Liver (tissue), 9 donors: ENCODE data around the gene CERKL. TPM values are rescaled to one million over a fixed set of nuclear protein-coding genes. Genes with fewer than 3 reads are reported as not detected.

Source experiments
- DNase-seq: peaks from one replicate; pipeline ENCODE4 v3.0.0-alpha.2; 2017; ENCODE audit warnings: low spot score
- H3K27ac ChIP-seq, 2 donors: one replicate each; pipeline ENCODE4 v1.7.0; 2013; ENCODE audit warnings: inconsistent platforms in 2 of 2, low read length in 2 of 2, control low read depth in 1 of 2, low read depth in 1 of 2, mild to moderate bottlenecking in 1 of 2
- H3K27me3 ChIP-seq, 4 donors: one replicate each; pipeline versions ENCODE4 v1.6.1 to v1.7.0; 2013; ENCODE audit warnings: low read length in 3 of 4, inconsistent platforms in 1 of 4, mild to moderate bottlenecking in 1 of 4, moderate library complexity in 1 of 4; ENCODE audit not compliant: control insufficient read depth in 4 of 4, insufficient read depth in 4 of 4
- H3K36me3 ChIP-seq, 4 donors: one replicate each; pipeline versions ENCODE4 v1.6.1 to v1.7.0; 2013; ENCODE audit warnings: low read length in 3 of 4, mild to moderate bottlenecking in 3 of 4, low read depth in 1 of 4, moderate library complexity in 1 of 4; ENCODE audit not compliant: control insufficient read depth in 4 of 4, insufficient read depth in 3 of 4
- H3K4me1 ChIP-seq, 4 donors: one replicate each; pipeline versions ENCODE4 v1.6.1 to v1.7.0; 2013; ENCODE audit warnings: low read length in 3 of 4, mild to moderate bottlenecking in 3 of 4, moderate library complexity in 1 of 4; ENCODE audit not compliant: control insufficient read depth in 4 of 4, insufficient read depth in 4 of 4
- H3K4me3 ChIP-seq, 3 donors: one replicate each; pipeline versions ENCODE4 v1.6.1 to v1.7.0; 2013; ENCODE audit warnings: low read length in 3 of 3, control low read depth in 1 of 3, low read depth in 1 of 3, mild to moderate bottlenecking in 1 of 3
- H3K9ac ChIP-seq, 2 donors: one replicate each; pipeline ENCODE4 v1.7.0; 2013; ENCODE audit warnings: low read length in 2 of 2, mild to moderate bottlenecking in 2 of 2, moderate library complexity in 2 of 2, control low read depth in 1 of 2, low read depth in 1 of 2
- H3K9me3 ChIP-seq, 4 donors: one replicate each; pipeline versions ENCODE4 v1.6.1 to v1.7.0; 2013; ENCODE audit warnings: low read length in 3 of 4; ENCODE audit not compliant: control insufficient read depth in 4 of 4
- ATF3 ChIP-seq: IDR thresholded peaks from 2 replicates; pipeline ENCODE4 v1.6.1; 2016; ENCODE audit warnings: antibody characterized with exemption
- FOXA1 ChIP-seq: IDR thresholded peaks from 2 replicates; pipeline ENCODE4 v1.6.1; 2016; ENCODE audit warnings: antibody characterized with exemption
- FOXA2 ChIP-seq: IDR thresholded peaks from 2 replicates; pipeline ENCODE4 v1.6.1; 2016; ENCODE audit warnings: antibody characterized with exemption
- GABPA ChIP-seq, 2 donors: IDR thresholded peaks in 1 of 2; conservative IDR thresholded peaks in 1 of 2; 2 replicates each; pipeline ENCODE4 v1.6.1; 2016; ENCODE audit warnings: antibody characterized with exemption in 2 of 2, mild to moderate bottlenecking in 1 of 2, moderate library complexity in 1 of 2
- HNF4G ChIP-seq: IDR thresholded peaks from 2 replicates; pipeline ENCODE4 v1.6.1; 2016; ENCODE audit warnings: antibody characterized with exemption
- JUND ChIP-seq, 2 donors: IDR thresholded peaks; 2 replicates each; pipeline ENCODE4 v1.6.1; 2016; ENCODE audit warnings: antibody characterized with exemption in 2 of 2
- MAX ChIP-seq: IDR thresholded peaks from 2 replicates; pipeline ENCODE4 v1.6.1; 2016; ENCODE audit warnings: antibody characterized with exemption
- NR2F2 ChIP-seq: IDR thresholded peaks from 2 replicates; pipeline ENCODE4 v1.6.1; 2016; ENCODE audit warnings: antibody characterized with exemption
- RAD21 ChIP-seq, 2 donors: IDR thresholded peaks; 2 replicates each; pipeline ENCODE4 v1.6.1; 2016; ENCODE audit warnings: antibody characterized with exemption in 2 of 2, mild to moderate bottlenecking in 2 of 2
- REST ChIP-seq: IDR thresholded peaks from 2 replicates; pipeline ENCODE4 v1.6.1; 2016; ENCODE audit warnings: antibody characterized with exemption, mild to moderate bottlenecking
- RXRA ChIP-seq, 2 donors: IDR thresholded peaks; 2 replicates each; pipeline ENCODE4 v1.6.1; 2017 to 2018; ENCODE audit warnings: antibody characterized with exemption in 2 of 2, mild to moderate bottlenecking in 1 of 2
- SP1 ChIP-seq: IDR thresholded peaks from 2 replicates; pipeline ENCODE4 v1.6.1; 2018; ENCODE audit warnings: antibody characterized with exemption, mild to moderate bottlenecking
- TAF1 ChIP-seq: conservative IDR thresholded peaks from 2 replicates; pipeline ENCODE4 v1.6.1; 2016; ENCODE audit warnings: antibody characterized with exemption, mild to moderate bottlenecking
- ZBTB33 ChIP-seq: IDR thresholded peaks from 2 replicates; pipeline ENCODE4 v1.6.1; 2016; ENCODE audit warnings: antibody characterized with exemption
- WGBS: extraction: QIAGEN DNeasy Blood & Tissue Kit; methylation state at CpG from one replicate; pipeline ENCODE4 v1.1.7; 2013; 5-methylcytosine and 5-hydroxymethylcytosine counted together
- polyA plus RNA-seq, 2 donors: library from polyadenylated mRNA; stranded (reverse) in 1 of 2; unstranded in 1 of 2; fragments of 200-250 nt in 1 of 2; fragments of >200 nt in 1 of 2; fragmentation: Nextera tagmentation in 1 of 2; extraction: Ambion mirVana in 1 of 2; gene quantifications; one replicate each; pipeline versions ENCODE4 v1.2.1 to v1.2.3, GENCODE V29; 2013 to 2015
- total RNA-seq, 2 donors: library from RNA; depleted of rRNA; stranded (reverse); fragments of >200 nt; gene quantifications; one replicate each; pipeline ENCODE4 v1.2.3, GENCODE V29; 2014
- donor health status: healthy.
- donor health status: healthy.
- donor health status: healthy.
- donor health status: healthy.
- donor health status: healthy.

CERKL gene
- total and polyA plus RNA-seq, 4 donors = 0.50 to 0.79 TPM; not detected in 2

DNA sequence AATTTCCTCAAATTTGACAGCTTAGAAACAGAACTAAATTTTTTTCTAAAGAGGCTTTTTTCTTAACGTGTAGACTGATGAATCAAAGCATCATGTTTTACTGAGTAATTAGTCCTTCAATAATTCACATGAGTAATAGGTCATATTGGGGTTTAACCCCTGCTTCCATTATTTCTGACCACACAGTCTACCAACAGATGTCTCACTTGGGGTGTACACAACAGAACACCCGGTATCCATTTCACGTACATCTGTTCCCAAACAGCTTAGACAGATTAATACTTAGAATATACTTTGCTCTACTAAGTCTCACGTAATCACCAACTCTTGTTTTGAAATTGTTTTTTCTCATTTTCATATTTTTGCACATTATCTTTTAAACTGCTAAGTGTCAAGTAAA, 14.8 kb downstream of the CERKL start:
- Histone ChIP-seq H3K36me3 (no peaks in the 10 kb centered on the region), H3K4me3 (no peak overlapping the region), H3K9me3 (no peaks in the 10 kb centered on the region), H3K27me3 (no peaks in the 10 kb centered on the region), H3K9ac (no peak overlapping the region), H3K4me1 (no peaks in the 10 kb centered on the region), H3K27ac (no peak overlapping the region)
- 83% methylated on average over 4 of the region's 4 CpGs for WGBS
- DNase-seq = no peak
- TF ChIP-seq SP1 = no peak
- TF ChIP-seq ZBTB33 = no peak
- no peak for TF ChIP-seq GABPA (IDR thresholded peaks at IDR 0.05 in 1 of 2, conservative IDR thresholded peaks at IDR 0.05 in 1 of 2)
- no peak for TF ChIP-seq FOXA2
- no peak for TF ChIP-seq TAF1
- TF ChIP-seq FOXA1 = no peak
- TF ChIP-seq MAX = no peak
- no peak for TF ChIP-seq HNF4G
- no peak for TF ChIP-seq JUND (IDR thresholded peaks at IDR 0.05)
- no peak for TF ChIP-seq RXRA (IDR thresholded peaks at IDR 0.05)

DNA sequence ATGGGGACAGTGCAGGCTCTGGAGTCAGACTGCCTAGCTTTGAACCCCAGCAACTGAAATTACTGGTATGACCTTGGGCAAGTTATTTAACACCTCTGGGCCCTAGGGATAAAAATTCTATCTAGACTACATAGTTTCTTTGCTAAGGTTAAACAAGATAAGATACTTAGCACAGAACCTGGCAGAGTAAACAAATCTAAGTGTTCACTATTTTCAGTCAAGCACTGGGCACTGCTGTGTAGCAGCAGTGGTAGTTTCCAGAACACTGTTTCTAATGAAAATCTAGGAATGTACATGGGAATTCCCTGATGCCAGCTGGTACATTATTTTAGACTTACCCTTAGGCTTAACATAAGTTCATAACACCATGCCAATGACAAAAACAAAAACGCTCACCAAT, 17.2 kb downstream of the CERKL start:
- Histone ChIP-seq H3K9me3 (no peaks in the 10 kb centered on the region), H3K27me3 (no peaks in the 10 kb centered on the region), H3K9ac (no peak overlapping the region), H3K27ac (no peak overlapping the region), H3K4me1 (no peaks in the 10 kb centered on the region), H3K36me3 (no peaks in the 10 kb centered on the region), H3K4me3 (no peak overlapping the region)
- DNase-seq = no peak
- WGBS = 5% methylated on average over 1 of the region's 1 CpG
- TF ChIP-seq REST = no peak
- TF ChIP-seq HNF4G = no peak
- TF ChIP-seq JUND (IDR thresholded peaks at IDR 0.05) = no peak
- no peak for TF ChIP-seq ATF3
- no peak for TF ChIP-seq FOXA1
- no peak for TF ChIP-seq NR2F2
- TF ChIP-seq MAX = no peak
- no peak for TF ChIP-seq FOXA2
- no peak for TF ChIP-seq RAD21 (IDR thresholded peaks at IDR 0.05)
- TF ChIP-seq SP1 = no peak
